ENCODE measurements around the gene CHCHD3. TPM values are rescaled to one million over a fixed set of nuclear protein-coding genes. Genes with fewer than 3 reads are reported as not detected.

CHCHD3 gene
- total RNA-seq, 1 donor from 2014 or later: 90.8 TPM

DNA sequence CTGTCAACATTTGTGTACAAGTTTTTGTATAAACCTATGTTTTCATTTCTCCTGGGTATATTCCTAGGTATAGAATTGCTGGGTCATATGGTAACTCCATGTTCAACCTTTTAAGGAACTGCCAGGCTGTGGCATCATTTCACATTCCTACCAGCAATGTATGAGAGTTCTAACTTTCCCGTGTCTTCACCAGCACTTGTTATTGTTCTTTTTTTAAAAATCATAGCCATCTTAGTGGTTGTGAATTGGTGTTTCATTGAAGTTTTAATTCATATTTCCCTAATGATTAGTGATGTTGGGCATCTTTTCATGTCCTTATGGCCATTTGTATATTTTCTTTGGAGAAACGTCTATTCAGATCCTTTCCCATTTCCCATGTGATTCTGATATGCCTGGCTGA, 312.6 kb downstream of the CHCHD3 start:
- Histone ChIP-seq H3K4me3 (ENCODE audit: low read length in 3 of 3) (no peak overlapping the region), H3K9ac (ENCODE audit: low read depth in 1 of 3, low read length in 3 of 3) (no peak overlapping the region), H3K9me3 (ENCODE audit: control insufficient read depth in 3 of 3, low read length in 3 of 3) (peaks cover 0 to 4% (median 3%) of the 10 kb centered on the region in 3 donors), H3K4me1 (ENCODE audit: control insufficient read depth in 3 of 3, insufficient read depth in 3 of 3, low read length in 3 of 3) (no peaks in the 10 kb centered on the region), H3K36me3 (ENCODE audit: control insufficient read depth in 3 of 3, insufficient read depth in 3 of 3, low read length in 3 of 3) (no peaks in the 10 kb centered on the region), H3K27ac (ENCODE audit: low read depth, low read length) (no peak overlapping the region), H3K27me3 (ENCODE audit: control insufficient read depth in 3 of 3, insufficient read depth in 3 of 3, low read length in 3 of 3) (no peaks in the 10 kb centered on the region)

DNA sequence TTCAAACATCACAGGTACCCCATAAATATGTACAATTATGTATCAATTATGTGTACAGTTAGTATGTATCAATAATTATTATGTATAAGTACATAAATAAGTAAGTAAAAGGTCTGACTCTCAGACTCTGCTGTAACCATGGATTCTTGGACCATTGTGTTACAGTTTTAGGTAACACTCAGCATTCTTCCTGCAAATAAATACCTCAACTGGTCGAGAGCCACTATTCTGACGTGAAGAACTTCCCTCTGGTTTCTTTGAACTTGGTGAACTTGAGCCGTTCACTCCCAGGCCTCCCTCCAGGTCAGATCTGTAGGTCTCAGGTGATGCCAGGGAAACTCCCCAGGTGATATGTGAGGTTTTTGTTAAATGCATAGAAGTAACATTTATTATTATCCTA, 313.8 kb downstream of the CHCHD3 start:
- H3K27me3 ChIP-seq (ENCODE audit: control insufficient read depth in 3 of 3, insufficient read depth in 3 of 3, low read length in 3 of 3): no peaks in the 10 kb centered on the region
- no peak overlapping the region for H3K9ac ChIP-seq (ENCODE audit: low read depth in 1 of 3, low read length in 3 of 3)
- H3K36me3 ChIP-seq (ENCODE audit: control insufficient read depth in 3 of 3, insufficient read depth in 3 of 3, low read length in 3 of 3): no peaks in the 10 kb centered on the region
- peaks cover 0 to 4% (median 3%) of the 10 kb centered on the region in 3 donors for H3K9me3 ChIP-seq (ENCODE audit: control insufficient read depth in 3 of 3, low read length in 3 of 3)
- no peaks in the 10 kb centered on the region for H3K4me1 ChIP-seq (ENCODE audit: control insufficient read depth in 3 of 3, insufficient read depth in 3 of 3, low read length in 3 of 3)
- no peak overlapping the region for H3K4me3 ChIP-seq (ENCODE audit: low read length in 3 of 3)
- H3K27ac ChIP-seq (ENCODE audit: low read depth, low read length): no peak overlapping the region

DNA sequence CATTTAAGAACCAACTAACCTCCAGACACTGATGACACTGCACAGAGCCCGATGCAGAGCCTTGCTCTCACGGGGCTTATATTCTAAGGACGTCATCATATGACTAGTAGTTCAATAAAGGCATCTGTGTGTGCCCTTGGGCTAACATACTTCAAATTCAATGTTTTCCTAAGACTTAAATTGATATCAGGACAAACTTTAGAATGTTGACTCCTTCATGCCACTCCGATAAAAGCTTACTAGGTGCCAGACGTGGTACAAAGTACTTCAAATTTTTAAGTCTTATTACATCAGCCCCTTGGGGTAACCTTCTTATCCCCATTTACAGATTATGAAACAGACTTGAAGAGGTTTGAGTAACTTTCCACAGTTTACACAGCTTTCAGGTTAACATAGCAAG, 314.5 kb downstream of the CHCHD3 start:
- no peak overlapping the region for H3K4me3 ChIP-seq (ENCODE audit: low read length in 3 of 3)
- H3K27ac ChIP-seq (ENCODE audit: low read depth, low read length): no peak overlapping the region
- H3K27me3 ChIP-seq (ENCODE audit: control insufficient read depth in 3 of 3, insufficient read depth in 3 of 3, low read length in 3 of 3): peaks cover 0 to 3% (median 0%) of the 10 kb centered on the region in 3 donors
- H3K9me3 ChIP-seq (ENCODE audit: control insufficient read depth in 3 of 3, low read length in 3 of 3): peaks cover 0 to 4% (median 3%) of the 10 kb centered on the region in 3 donors
- H3K4me1 ChIP-seq (ENCODE audit: control insufficient read depth in 3 of 3, insufficient read depth in 3 of 3, low read length in 3 of 3): no peaks in the 10 kb centered on the region
- no peaks in the 10 kb centered on the region for H3K36me3 ChIP-seq (ENCODE audit: control insufficient read depth in 3 of 3, insufficient read depth in 3 of 3, low read length in 3 of 3)
- no peak overlapping the region for H3K9ac ChIP-seq (ENCODE audit: low read depth in 1 of 3, low read length in 3 of 3)

DNA sequence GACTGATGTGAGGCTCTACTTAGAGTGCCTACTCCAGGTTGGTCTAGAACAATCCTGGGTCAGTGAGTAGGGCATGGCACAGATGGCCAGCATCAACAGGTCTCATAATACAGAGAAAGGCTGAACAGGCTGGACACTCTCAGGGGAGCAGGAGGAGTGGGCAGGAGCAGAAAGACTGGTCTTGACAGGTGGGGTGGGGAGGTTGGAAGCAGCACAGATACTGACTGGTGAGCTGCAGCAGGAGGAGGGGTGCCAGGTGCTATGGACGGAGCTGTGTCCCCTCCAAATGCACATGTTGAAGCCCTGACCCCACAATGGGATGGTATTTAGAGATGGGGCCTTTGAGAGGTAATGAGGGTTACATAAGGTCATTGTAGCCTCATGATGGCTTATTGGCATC, 315.2 kb downstream of the CHCHD3 start:
- no peaks in the 10 kb centered on the region for H3K36me3 ChIP-seq (ENCODE audit: control insufficient read depth in 3 of 3, insufficient read depth in 3 of 3, low read length in 3 of 3)
- H3K4me1 ChIP-seq (ENCODE audit: control insufficient read depth in 3 of 3, insufficient read depth in 3 of 3, low read length in 3 of 3): no peaks in the 10 kb centered on the region
- H3K27me3 ChIP-seq (ENCODE audit: control insufficient read depth in 3 of 3, insufficient read depth in 3 of 3, low read length in 3 of 3): peaks cover 0 to 3% (median 0%) of the 10 kb centered on the region in 3 donors
- peaks cover 0 to 4% (median 3%) of the 10 kb centered on the region in 3 donors for H3K9me3 ChIP-seq (ENCODE audit: control insufficient read depth in 3 of 3, low read length in 3 of 3)
- H3K9ac ChIP-seq (ENCODE audit: low read depth in 1 of 3, low read length in 3 of 3): no peak overlapping the region
- no peak overlapping the region for H3K27ac ChIP-seq (ENCODE audit: low read depth, low read length)
- no peak overlapping the region for H3K4me3 ChIP-seq (ENCODE audit: low read length in 3 of 3)

DNA sequence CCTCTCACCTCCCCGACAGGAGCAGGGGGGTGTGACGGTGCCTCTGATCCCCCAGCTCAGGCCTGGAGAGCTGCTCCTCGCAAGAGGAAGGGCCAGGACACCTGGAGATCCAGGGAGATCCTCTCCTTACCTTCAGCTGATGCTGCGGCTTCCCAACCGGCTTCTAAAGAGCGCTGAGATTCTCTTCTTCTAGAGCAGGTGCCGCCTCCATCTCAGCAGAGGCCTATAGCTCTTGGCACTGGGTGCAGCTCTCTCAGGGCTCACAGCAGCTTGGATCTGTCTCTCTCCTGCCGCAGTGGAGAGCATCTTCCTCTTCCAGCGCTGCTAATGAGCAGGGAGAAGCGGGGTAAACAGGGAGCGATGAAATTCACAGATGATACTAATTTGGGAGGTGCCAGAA, 316.0 kb downstream of the CHCHD3 start:
- H3K4me3 ChIP-seq (ENCODE audit: low read length in 3 of 3): no peak overlapping the region
- peaks cover 0 to 4% (median 3%) of the 10 kb centered on the region in 3 donors for H3K9me3 ChIP-seq (ENCODE audit: control insufficient read depth in 3 of 3, low read length in 3 of 3)
- no peaks in the 10 kb centered on the region for H3K36me3 ChIP-seq (ENCODE audit: control insufficient read depth in 3 of 3, insufficient read depth in 3 of 3, low read length in 3 of 3)
- H3K9ac ChIP-seq (ENCODE audit: low read depth in 1 of 3, low read length in 3 of 3): no peak overlapping the region
- no peak overlapping the region for H3K27ac ChIP-seq (ENCODE audit: low read depth, low read length)
- H3K27me3 ChIP-seq (ENCODE audit: control insufficient read depth in 3 of 3, insufficient read depth in 3 of 3, low read length in 3 of 3): peaks cover 0 to 3% (median 0%) of the 10 kb centered on the region in 3 donors
- no peaks in the 10 kb centered on the region for H3K4me1 ChIP-seq (ENCODE audit: control insufficient read depth in 3 of 3, insufficient read depth in 3 of 3, low read length in 3 of 3)

DNA sequence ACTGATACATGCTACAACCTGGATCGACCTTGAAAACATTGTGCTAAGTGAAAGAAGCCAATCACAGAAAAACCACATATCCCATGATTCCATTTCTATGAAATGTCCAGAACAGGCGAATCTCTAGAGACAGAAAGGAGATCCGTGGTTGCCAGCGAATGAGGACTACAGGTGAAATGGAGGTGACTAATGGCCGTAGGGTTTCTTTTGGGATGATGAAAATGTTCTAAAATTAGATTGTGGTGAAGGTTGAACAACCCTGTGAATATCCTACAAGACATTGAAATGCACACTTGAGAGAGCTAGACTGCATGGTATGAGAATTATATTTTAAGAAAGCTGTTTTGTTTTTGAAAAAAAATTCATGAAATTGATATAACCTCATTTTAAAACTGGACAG, 317.1 kb downstream of the CHCHD3 start:
- Histone ChIP-seq H3K4me3 (ENCODE audit: low read length in 3 of 3) (no peak overlapping the region), H3K9ac (ENCODE audit: low read depth in 1 of 3, low read length in 3 of 3) (no peak overlapping the region), H3K27me3 (ENCODE audit: control insufficient read depth in 3 of 3, insufficient read depth in 3 of 3, low read length in 3 of 3) (peaks cover 0 to 3% (median 0%) of the 10 kb centered on the region in 3 donors), H3K9me3 (ENCODE audit: control insufficient read depth in 3 of 3, low read length in 3 of 3) (peaks cover 0 to 3% (median 0%) of the 10 kb centered on the region in 3 donors), H3K36me3 (ENCODE audit: control insufficient read depth in 3 of 3, insufficient read depth in 3 of 3, low read length in 3 of 3) (no peaks in the 10 kb centered on the region), H3K27ac (ENCODE audit: low read depth, low read length) (no peak overlapping the region), H3K4me1 (ENCODE audit: control insufficient read depth in 3 of 3, insufficient read depth in 3 of 3, low read length in 3 of 3) (no peaks in the 10 kb centered on the region)

DNA sequence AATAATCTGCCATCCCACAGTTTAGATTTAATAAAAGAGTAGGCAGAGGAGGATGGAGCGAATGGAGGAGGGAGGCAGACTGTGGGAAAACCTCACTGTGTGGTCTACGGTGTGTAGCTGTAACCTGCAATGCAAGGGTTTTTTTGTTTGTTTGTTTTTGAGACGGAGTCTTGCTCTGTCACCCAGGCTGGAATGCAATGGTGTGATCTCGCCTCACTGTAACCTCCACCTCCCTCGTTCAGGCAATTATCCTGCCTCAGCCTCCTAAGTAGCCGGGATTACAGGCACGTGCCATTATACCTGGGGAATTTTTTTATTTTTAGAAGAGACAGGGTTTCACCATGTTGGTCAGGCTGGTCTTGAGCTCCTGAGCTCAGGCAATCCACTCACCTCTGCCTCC, 321.0 kb downstream of the CHCHD3 start:
- no peak overlapping the region for H3K27ac ChIP-seq (ENCODE audit: low read depth, low read length)
- H3K36me3 ChIP-seq (ENCODE audit: control insufficient read depth in 3 of 3, insufficient read depth in 3 of 3, low read length in 3 of 3): no peaks in the 10 kb centered on the region
- H3K4me1 ChIP-seq (ENCODE audit: control insufficient read depth in 3 of 3, insufficient read depth in 3 of 3, low read length in 3 of 3): peaks cover 0 to 2% (median 0%) of the 10 kb centered on the region in 3 donors
- H3K27me3 ChIP-seq (ENCODE audit: control insufficient read depth in 3 of 3, insufficient read depth in 3 of 3, low read length in 3 of 3): peaks cover 0 to 3% (median 0%) of the 10 kb centered on the region in 3 donors
- no peaks in the 10 kb centered on the region for H3K9me3 ChIP-seq (ENCODE audit: control insufficient read depth in 3 of 3, low read length in 3 of 3)
- no peak overlapping the region for H3K9ac ChIP-seq (ENCODE audit: low read depth in 1 of 3, low read length in 3 of 3)
- H3K4me3 ChIP-seq (ENCODE audit: low read length in 3 of 3): no peak overlapping the region

DNA sequence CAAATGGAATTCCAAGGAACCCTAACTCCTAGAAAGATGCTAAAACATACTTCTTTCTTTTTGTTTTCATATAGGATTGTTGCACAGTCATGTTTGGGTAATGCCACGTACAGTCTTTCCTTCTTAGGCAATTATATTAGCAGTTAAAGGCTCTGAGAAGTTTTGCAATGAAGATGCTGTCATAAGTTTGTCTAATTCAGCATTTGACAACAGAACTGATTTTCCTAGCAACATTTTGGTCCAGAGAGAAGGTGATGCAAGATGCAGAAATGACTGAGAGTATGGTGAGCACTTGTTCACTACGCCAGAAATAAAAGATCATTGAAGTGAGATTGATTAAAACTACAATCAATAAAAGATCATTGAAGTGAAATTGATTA, 321.7 kb downstream of the CHCHD3 start:
- H3K27me3 ChIP-seq (ENCODE audit: control insufficient read depth in 3 of 3, insufficient read depth in 3 of 3, low read length in 3 of 3): peaks cover 0 to 3% (median 0%) of the 10 kb centered on the region in 3 donors
- H3K4me1 ChIP-seq (ENCODE audit: control insufficient read depth in 3 of 3, insufficient read depth in 3 of 3, low read length in 3 of 3): peaks cover 0 to 3% (median 0%) of the 10 kb centered on the region in 3 donors
- H3K4me3 ChIP-seq (ENCODE audit: low read length in 3 of 3): no peak overlapping the region
- H3K9ac ChIP-seq (ENCODE audit: low read depth in 1 of 3, low read length in 3 of 3): no peak overlapping the region
- H3K36me3 ChIP-seq (ENCODE audit: control insufficient read depth in 3 of 3, insufficient read depth in 3 of 3, low read length in 3 of 3): no peaks in the 10 kb centered on the region
- no peak overlapping the region for H3K27ac ChIP-seq (ENCODE audit: low read depth, low read length)
- H3K9me3 ChIP-seq (ENCODE audit: control insufficient read depth in 3 of 3, low read length in 3 of 3): no peaks in the 10 kb centered on the region

DNA sequence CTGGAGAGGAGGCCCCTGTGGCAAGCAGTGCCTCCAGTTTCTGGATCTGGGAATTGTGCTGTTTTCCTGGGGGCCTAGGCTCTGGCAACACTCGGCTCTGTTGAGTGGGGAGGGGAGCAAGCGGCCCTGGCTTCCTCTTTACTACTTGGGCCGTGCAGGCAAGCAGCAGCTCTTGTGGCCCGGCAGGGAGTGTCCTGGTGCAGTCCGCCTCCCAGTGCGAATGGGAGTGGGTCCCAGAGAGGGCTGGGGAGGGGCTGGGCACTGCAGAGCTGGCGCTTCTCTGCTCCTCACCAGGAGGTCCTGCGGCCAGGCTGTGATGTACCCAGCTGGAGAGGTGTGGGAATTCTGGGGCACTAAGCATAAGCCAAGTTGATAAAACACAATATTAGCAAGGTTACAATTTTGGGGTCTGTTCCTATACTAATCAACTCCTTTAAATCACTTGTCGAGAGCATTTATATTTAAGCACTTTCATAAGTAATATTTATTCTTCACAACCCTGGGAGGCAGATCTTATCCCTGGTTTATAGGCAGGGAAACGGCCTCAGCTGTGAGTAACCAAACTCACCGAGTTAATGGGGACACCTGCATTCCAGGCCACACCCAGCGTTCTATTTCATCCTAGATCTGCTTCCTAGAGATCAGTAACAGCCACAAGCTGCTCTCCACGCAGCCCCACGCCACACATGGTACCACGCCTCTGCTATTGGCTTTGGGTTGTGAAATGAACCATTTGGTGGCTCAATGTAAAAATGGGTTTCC, 322.2 kb downstream of the CHCHD3 start:
- H3K9ac ChIP-seq (ENCODE audit: low read depth in 1 of 3, low read length in 3 of 3): no peak overlapping the region
- no peak overlapping the region for H3K27ac ChIP-seq (ENCODE audit: low read depth, low read length)
- no peak overlapping the region for H3K4me3 ChIP-seq (ENCODE audit: low read length in 3 of 3)
- peaks cover 0 to 3% (median 0%) of the 10 kb centered on the region in 3 donors for H3K27me3 ChIP-seq (ENCODE audit: control insufficient read depth in 3 of 3, insufficient read depth in 3 of 3, low read length in 3 of 3)
- no peaks in the 10 kb centered on the region for H3K36me3 ChIP-seq (ENCODE audit: control insufficient read depth in 3 of 3, insufficient read depth in 3 of 3, low read length in 3 of 3)
- peaks cover 0 to 3% (median 0%) of the 10 kb centered on the region in 3 donors for H3K4me1 ChIP-seq (ENCODE audit: control insufficient read depth in 3 of 3, insufficient read depth in 3 of 3, low read length in 3 of 3)
- no peaks in the 10 kb centered on the region for H3K9me3 ChIP-seq (ENCODE audit: control insufficient read depth in 3 of 3, low read length in 3 of 3)

DNA sequence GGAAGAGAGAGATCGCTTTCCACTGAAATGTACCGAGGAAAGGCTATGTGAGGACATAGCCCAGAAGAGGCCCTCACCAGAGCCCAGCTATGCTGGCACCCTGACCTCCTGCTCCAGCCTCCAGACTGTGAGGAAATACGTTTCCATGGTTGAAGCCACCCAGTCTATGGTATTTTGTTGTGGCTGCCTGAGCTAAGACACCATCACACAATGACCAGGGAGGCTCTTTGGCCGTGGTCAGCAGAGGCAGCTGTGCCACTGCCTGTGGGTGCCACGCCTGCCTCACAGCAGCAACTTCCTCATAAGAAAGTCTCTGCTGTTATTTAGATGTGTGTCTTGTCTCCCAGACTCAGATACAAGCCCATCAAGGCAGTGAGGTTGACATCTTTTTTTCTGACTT, 322.9 kb downstream of the CHCHD3 start:
- H3K4me1 ChIP-seq (ENCODE audit: control insufficient read depth in 3 of 3, insufficient read depth in 3 of 3, low read length in 3 of 3): peaks cover 0 to 3% (median 0%) of the 10 kb centered on the region in 3 donors
- H3K27me3 ChIP-seq (ENCODE audit: control insufficient read depth in 3 of 3, insufficient read depth in 3 of 3, low read length in 3 of 3): peaks cover 0 to 3% (median 0%) of the 10 kb centered on the region in 3 donors
- no peak overlapping the region for H3K4me3 ChIP-seq (ENCODE audit: low read length in 3 of 3)
- H3K9me3 ChIP-seq (ENCODE audit: control insufficient read depth in 3 of 3, low read length in 3 of 3): no peaks in the 10 kb centered on the region
- no peak overlapping the region for H3K9ac ChIP-seq (ENCODE audit: low read depth in 1 of 3, low read length in 3 of 3)
- no peaks in the 10 kb centered on the region for H3K36me3 ChIP-seq (ENCODE audit: control insufficient read depth in 3 of 3, insufficient read depth in 3 of 3, low read length in 3 of 3)
- no peak overlapping the region for H3K27ac ChIP-seq (ENCODE audit: low read depth, low read length)
